HG03039 (cell line): ENCODE measurements around the gene NSUN6.
"Not testable (repeated sequence)": the region's sequence is repeated elsewhere in the genome, so short reads cannot be mapped to it uniquely, and the experiment has no call there.

Experiments used
- ATAC-seq: cut with Tn5 transposase; IDR thresholded peaks from one replicate; pipeline ENCODE4 v1.9.1; 2021; ENCODE audit warnings: mild to moderate bottlenecking, moderate library complexity; ENCODE audit not compliant: unreplicated experiment

Gene NSUN6

DNA sequence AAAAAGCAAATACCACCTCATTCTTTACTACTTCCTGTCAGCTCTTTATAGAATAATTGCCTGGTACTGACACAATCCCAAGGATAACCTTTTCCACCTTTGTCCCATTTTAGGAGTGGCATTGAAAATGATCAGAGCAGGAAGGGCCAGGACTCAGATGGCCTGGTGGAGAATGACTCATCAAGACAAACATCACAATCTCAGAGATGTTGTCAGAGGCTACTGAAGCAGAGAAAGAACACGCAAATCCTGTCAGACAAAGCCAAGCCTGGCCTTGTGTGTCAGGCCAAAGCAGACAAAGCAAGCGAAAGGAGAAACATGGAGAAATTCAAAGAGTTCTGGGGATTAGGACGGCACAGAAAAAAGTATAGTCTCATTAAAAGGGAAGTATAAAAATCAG lies 40.9 kb downstream of the NSUN6 start:
- ATAC-seq: no peak

DNA sequence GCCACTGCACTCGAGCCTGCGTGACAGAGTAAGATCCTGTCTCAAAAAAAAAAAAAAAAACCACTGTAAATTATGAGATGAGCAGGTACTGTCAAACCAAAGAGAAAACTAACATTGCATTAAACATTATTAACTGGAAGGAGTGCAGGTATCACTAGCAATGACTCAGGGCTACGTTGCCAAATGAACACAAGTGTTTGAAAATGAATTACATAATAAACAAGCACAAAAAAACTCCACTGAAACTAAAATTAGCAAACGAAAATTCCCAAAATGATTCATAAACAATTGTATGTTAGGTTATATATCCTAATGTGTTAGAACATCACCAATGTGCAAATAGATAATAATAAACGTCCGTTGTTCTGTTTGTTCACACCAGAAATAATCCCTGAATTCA lies 42.8 kb downstream of the NSUN6 start:
- no peak for ATAC-seq

DNA sequence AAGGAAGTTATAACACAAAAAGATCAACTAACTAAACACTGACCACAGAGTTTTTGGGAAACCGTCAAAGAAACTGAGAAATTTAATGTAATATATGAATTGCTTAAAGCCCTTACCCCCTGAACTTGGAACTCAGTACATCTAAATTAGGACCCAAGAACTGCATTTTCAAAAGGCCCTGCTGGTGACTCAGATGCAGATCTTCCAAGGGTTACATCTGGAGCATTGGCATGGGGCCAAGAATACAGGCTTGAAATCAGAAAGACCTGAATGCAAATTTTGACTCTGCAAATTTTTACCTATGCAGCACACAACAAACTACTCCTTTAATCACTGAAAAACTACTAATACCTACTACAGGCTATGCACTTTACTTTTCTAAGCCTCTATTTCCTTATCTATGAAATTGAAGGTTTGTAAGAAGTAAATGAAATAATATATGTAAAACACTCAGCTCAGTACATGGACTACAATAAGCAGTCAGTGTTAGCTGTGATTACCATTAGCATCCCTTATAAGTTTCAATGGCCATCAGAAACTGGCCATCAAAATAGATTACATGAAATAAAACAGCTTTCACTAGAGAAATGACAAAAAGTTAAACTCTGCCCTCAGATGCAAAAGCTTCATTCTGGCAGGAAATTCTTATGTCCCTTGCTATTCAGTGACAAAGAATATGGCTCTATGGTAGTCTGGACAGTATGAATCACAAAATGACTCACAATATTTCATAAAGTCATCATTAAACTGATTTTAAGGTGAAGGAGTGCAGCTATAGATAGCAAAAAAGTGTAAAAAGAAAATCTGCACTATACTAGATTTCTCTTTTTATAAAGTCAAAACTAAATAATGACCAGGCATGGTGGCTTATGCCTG lies 43.6 kb downstream of the NSUN6 start:
- no peak for ATAC-seq

DNA sequence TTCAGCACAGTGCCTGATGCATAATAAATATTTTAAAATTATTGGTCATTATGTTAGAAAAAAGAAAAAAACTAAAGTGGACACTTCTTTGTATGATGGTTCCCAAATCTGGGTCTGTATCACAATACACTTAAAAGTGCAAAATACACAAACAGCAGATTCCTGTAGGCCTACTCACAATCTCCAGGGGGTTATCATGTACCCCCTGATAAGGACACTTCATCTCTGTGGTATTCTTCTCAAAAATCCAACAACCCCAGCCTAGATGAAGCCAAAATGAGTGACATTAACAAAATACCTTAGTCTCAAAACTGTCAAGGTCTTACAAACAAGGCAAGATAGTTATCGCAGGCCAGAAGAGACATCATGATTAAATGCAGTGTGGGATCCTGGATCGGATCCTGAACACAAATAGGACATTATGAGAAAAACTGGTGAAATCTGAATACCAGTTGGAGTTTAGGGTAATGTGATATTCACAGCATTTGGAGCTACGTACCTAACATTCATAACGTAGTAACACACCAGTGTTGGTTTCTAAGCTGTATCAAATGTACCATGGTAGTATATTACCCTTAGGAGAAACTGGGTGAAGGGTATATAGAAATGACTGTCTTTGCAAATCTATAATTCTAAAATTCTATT lies 45.2 kb downstream of the NSUN6 start:
- no peak for ATAC-seq

DNA sequence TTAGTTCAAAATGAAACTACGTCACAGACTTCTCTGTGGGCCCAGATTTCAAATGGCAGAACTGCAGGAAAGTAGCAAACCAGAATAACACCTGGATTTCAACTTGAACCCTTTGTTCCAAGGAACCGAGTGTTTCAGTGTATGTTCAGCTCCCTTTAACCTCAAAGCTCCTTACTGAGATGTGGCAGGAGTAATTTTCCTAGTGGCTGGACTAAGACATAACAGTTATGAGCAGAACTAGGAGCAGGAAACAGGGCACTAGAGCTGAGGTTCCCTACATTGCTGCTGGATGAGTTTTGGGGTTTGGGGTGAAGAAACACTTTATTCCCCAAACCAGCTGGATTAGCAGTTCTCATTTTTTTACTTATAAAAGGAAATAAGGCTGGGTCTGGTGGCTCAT lies 50.1 kb downstream of the NSUN6 start:
- ATAC-seq: no peak

DNA sequence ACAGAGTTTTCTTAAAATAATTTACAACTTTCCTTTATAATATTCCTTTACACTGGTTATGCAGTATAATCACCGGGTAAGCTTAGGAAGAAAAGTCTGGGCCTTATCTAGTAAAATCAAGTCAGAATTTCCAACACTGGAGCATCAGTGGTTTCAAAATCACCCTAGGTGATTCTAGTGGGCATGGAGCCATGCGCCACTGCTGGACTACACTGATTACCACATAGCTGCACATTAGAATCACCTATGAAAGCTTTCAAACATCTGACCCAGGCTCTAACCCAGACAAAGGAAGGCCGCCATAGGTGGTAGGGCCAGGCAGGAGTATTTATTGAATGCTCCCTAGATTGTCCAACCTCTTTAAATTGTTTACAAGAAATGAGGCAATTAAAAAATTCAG lies 52.0 kb downstream of the NSUN6 start:
- no peak for ATAC-seq

DNA sequence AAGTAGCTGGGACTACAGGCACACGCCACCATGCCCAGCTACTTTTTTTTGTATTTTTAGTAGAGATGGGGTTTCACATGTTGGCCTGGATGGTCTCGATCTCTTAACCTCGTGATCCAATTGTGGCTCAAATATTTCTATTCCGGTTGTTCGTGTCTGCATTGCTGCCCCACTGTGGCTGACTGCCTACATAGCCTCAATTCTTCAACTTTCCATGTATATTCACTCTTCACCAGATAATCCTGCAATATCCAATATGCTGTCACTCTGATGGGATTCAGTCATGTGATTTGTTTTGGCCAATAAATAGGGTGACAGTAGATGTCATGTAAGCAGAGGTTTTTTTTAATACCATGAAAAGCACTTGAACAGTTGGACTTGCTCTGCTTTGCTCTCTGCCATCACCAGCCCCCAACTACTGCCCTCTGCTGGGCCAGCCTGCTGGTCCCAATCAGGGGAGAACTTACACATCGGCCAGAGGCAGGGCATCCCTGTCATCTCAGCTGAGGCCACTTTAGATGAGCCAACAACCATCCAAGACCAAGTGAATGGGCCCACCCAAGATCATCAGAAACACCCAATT lies 56.7 kb downstream of the NSUN6 start:
- ATAC-seq: no peak

DNA sequence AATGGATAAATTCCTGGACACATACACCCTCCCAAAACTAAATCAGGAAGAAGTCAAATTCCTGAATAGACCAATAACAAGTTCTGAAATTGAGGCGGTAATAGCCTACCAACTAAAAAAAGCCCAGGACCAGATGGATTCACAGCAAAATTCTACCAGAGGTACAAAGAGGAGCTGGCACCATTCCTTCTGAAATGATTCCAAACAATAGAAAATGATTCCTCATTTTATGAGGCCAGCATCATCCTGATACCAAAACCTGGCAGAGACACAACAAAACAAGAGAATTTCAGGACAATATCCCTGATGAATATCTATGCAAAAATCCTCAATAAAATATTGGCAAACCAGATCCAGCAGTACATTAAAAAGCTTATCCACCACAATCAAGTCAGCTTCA lies 60.2 kb downstream of the NSUN6 start:
- ATAC-seq: not testable (repeated sequence)

DNA sequence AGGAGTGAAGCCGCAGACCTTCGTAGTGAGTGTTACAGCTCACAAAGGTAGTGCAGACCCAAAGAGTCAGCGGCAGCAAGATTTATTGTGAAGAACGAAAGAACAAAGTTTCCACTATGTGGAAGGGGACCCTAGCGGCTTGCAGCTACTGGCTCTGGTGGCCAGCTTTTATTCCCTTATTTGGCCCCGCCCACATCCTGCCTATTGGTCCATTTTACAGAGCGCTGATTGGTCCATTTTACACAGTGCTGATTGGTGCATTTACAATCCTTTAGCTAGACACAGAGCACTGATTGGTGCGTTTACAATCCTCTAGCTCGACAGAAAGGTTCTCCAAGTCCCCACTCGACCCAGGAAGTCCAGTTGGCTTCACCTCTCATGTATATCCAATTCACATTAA lies 64.8 kb downstream of the NSUN6 start:
- ATAC-seq: not testable (repeated sequence)

DNA sequence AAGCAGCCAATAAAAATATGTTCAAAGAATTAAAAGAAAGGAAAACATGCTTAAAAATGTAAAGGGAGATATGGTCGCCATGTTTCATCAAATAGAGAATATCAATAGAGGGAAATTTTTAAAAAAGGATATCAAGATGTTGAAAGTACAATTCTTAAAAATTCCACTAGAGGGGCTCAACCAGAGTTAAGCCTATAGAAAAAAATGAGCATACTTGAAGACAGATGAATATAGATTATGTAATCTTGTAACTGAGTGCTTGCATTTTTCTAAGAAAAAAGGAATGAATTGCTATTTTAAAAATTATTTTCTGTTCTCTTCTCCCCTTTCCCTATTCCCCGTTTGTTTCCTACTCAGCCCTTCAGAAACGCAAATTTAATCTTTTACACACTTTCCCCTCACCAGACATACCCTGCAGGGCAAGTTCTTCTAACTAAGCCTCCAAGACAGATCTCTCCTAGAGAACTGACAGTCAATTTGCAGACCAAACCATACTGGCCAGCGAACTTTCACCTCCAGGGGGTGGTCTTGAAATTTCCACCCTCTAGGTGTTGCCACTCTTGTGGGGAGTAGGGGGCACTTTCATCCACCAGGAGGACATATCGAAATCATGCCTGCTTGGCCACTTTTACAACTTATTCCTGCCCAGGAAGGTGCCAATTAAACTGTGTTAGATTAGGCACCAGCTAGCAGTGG lies 67.7 kb downstream of the NSUN6 start:
- no peak for ATAC-seq

DNA sequence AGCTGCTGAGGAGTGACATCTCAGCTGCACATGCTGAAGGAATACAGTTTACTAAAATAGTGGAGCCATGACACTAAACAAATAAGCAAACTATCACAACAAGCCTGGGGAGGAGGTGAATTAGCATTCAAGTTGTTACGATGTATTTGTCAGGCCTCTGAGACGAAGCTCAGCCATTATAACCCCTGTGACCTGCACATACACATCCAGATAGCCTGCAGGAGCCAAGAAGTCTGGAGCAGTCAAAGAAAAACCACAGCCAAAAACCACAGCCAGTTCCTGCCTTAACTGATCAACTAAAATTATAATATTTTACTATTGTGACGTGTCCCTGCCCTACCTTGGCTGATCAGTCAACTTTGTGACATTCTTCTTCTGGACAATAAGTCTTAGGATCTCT lies 68.6 kb downstream of the NSUN6 start:
- ATAC-seq: no peak

DNA sequence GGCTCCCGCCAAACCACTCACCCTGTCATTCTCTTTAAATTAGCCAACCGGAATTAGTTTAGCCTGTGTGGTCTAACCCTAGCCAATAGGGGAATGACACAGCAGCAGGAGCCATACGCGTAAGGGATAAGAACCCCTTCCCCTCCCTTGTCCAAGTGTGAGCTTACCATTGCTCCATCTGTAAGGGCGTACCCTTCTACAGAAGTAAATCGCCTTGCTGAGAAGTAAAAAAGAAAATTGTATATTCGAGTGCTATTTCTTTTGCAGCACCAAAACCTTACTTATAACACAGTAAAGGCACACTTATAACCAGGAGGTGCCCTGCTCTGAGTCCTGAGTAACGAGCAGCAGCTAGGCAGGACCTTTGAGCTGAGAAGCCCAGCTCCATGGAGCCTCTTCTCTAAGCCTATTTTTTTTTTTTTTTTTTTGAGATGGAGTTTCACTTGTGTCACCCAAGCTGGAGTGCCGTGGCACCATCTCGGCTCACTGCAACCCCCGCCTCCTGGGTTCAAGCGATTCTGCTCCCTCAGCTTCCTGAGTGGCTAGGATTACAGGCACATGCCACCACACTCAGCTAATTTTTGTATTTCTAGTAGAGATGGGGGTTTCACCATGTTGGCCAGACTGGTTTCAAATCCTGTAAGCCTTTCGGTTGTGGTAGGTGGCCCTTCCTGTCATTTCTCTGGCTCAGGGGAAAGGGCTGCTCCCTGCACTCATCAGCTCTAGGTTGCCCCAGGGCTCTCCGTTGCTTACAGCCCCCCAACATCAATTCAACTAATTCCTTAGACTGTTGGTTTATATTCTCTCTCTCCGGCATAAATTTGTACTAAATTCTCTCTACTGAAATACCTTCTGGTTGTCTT lies 73.3 kb downstream of the NSUN6 start:
- no peak for ATAC-seq

DNA sequence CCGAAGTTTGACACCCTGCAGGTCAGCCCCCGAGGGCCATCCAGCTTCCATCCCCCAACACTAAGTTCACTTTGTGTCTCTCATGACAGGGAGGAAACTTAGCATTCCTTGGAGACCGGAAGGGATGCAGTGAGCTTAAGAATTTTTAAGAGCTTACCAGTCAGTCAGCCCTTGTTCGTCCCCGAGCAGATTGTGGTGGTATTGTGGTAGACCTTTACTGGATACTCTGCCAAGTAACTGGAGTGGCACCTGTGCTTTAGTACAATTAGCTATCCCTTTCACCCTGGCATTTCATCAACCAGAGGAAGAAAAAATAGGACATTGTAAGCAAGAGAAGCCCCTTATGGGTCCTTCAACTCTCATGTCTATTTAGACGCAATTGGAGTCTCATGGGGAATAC lies 74.8 kb downstream of the NSUN6 start:
- no peak for ATAC-seq

DNA sequence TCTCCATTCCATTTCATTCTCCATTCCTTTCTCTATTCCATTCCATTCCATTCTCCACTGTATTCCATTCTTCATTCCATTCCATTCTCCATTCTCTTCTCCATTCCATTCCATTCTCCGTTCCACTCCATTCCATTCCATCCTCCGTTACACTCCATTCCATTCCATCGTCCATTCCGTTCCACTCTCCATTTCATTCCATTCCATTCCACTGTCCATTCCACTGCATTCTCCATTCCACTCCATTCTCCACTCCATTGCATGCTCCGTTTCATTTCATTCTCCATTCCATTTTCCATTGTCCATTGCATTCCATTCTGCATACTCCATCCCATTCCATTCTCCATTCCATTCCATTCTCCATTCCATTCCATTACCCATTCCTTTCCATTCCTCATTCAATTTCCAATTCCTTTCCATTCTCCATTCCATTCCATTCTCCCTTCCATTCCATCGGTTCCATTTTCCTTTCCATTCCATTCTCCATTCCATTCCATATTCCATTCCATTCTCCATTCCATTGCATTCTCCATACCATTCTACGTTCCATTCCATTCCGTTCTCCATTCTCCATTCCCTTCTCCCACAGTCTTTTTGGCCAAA lies 78.3 kb downstream of the NSUN6 start:
- ATAC-seq: no peak

DNA sequence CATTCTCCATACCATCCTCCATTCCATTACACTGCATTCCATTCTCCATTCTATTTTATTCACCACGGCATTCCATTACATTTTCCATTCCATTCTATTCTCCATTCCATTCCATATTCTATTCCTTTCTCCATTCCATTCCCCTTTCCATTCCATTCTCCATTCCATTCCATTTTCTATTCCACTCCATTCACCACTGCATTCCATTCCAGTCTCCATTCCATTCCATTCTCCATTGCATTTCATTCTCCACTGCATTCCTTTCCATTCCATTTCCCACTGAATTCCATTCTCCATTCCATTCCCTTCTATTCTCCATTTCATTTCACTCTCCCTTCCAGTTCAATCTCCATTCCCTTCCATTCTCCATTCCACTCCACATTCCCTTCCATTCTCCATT lies 79.6 kb downstream of the NSUN6 start:
- no peak for ATAC-seq

DNA sequence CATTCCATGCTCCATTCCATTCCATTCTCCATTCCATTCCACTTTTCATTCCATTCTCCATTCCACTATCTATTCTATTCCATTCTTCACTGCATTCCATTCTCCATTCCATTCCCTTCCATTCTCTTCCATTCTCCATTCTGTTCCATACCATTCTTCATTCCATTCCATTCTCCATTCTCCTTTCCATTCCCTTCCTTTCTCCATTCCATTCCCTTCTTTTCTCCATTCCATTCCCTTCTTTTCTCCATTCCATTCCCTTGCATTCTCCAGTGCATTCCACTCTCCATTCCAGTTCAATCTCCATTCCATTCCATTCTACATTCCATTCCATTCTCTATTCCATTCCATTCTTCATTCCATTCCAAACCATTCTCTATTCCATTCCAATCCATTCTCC lies 80.3 kb downstream of the NSUN6 start:
- no peak for ATAC-seq

DNA sequence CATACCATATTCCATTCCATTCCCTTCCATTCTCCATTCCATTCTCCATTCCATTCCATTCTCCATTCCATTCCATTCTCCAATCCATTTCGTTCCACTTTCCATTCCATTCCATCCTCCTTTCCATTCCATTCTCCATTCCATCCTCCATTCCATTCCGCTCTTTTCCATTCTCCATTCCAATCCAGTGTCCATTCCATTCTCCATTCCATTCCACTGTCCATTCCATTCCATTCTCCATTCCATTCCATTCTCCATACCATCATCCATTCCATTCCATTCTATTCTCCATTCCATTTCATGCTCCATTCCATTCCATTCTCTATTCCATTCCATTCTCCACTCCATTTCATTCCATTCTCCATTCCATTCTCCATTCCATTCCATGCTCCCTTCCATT lies 81.0 kb downstream of the NSUN6 start:
- ATAC-seq: not testable (repeated sequence)

DNA sequence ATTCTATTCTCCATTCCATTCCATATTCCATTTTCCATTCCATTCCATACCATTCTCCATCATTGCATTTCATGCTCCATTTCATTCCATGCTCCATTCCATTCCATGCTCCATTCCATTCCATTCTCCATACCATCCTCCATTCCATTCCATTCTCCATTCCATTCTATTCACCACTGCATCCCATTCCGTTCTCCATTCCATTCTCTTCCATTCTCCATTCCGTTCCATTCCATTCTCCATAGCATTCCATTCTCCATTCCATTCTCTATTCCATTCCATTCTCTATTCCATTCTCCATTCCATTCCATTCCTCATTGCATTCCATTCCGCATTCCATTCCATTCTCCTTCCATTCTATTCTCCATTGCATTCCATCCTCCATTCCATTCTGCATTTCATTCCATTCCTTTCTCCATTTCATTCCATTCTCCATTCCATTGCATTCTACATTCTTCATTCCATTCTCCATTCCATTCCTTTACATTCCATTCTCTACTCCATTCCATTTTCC lies 84.0 kb downstream of the NSUN6 start:
- ATAC-seq: no peak

DNA sequence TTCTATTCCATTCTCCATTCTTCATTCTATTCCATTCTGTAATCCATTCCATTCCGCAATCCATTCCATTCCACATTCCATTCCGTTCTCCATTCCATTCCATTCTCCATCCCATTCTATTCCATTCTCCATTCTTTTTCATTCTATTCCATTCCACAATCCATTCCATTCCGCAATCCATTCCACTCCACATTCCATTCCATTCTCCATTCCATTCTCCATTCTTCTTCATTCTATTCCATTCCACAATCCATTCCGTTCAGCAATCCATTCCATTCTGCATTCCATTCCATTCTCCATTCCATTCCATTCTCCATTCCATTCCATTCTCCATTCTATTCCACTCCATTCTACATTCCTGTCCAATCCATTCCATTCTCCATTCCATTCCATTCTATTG lies 85.2 kb downstream of the NSUN6 start:
- no peak for ATAC-seq

DNA sequence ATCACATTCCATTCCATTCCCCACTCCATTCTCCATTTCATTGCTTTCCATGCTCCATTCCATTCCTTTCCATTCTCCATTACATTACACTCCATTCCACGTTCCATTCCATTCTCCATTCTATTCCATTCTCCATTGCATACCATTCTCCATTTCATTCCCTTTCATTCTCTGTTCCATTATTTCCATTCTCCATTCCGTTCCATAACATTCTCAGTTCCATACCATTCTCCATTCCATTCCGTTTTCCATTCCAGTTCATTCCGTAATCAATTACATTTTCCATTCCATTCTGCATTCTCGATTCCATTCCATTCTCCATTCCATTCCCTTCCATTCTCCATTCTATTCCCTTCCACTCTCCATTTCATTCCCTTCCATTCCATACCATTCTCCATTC lies 86.4 kb downstream of the NSUN6 start:
- ATAC-seq: no peak
